ENCODE data around the gene GJD3.
"Not testable (repeated sequence)": the region's sequence is repeated elsewhere in the genome, so short reads cannot be mapped to it uniquely, and the experiment has no call there.

Gene GJD3

DNA sequence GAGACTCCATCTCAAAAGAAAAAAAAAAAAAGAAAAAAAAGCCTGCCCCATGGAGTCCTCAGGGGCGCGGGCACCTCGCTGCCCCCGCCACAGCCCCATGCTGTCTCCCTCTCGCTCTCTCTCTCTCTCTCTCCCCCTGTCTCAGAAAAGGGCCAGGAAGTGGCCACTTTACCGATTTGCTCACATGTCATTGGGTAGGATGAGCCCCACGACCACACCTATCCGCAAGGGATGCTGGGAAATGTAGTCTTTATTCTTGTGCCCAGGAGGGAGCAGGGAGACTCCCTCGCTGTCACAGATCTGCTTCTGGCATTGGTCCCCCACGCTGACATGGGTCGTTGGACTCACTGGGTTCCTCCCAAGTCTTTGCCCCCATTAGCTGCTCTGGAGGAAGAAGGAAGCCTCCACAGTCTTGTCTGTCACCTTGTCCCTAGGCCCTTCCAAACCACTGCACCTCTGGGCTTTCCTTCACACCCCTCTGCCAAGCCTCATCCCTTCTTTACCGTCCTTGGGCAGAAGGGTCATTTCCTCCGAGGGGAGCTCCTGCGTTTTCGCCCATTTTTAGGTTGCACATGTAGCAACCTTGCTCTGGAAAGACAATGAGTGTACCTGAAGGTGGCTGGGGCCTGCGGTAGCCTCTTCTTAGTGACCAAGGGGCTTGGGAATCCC is 6.9 kb upstream of the GJD3 start:
- H3K4me3 ChIP-seq (ENCODE audit: low read depth in 1 of 2, low read length in 2 of 2), result no peak overlapping the region
- no peak overlapping the region for H3K9ac ChIP-seq (ENCODE audit: low read depth in 1 of 2, low read length in 2 of 2)
- H3K27ac ChIP-seq (ENCODE audit: low read depth, low read length), result no peak overlapping the region
- no peaks in the 10 kb centered on the region for H3K27me3 ChIP-seq (ENCODE audit: control insufficient read depth in 1 of 2, insufficient read depth in 2 of 2, low read length in 2 of 2)
- no peaks in the 10 kb centered on the region for H3K9me3 ChIP-seq (ENCODE audit: control insufficient read depth in 1 of 2, low read length in 2 of 2)
- no peaks in the 10 kb centered on the region for H3K4me1 ChIP-seq (ENCODE audit: control insufficient read depth in 1 of 2, insufficient read depth in 2 of 2, low read length in 2 of 2)
- no peaks in the 10 kb centered on the region for H3K36me3 ChIP-seq (ENCODE audit: control insufficient read depth in 1 of 2, insufficient read depth in 2 of 2, low read length in 2 of 2)

DNA sequence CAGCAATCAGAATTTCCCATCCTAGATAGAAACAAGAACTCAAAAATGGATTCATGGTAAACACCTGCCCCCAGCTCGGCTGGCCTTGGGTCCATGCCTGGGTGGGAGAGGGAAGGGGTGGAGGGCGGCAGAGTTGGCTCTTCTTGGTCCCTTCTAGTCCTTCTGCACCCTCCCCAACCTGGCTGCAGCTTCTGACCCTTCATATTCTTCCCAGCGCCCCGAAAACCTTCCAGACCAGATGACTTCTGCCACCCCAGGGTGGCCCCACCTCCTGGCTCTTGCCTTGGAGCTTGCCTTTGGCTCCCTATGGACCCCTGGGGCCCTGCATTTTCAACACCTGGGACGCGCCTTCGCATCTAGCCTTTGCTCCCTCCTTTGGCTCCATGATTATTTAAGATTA is 5.4 kb upstream of the GJD3 start:
- Histone ChIP-seq H3K27ac (ENCODE audit: low read depth, low read length) (no peak overlapping the region), H3K9me3 (ENCODE audit: control insufficient read depth in 1 of 2, low read length in 2 of 2) (no peaks in the 10 kb centered on the region), H3K4me3 (ENCODE audit: low read depth in 1 of 2, low read length in 2 of 2) (no peak overlapping the region), H3K9ac (ENCODE audit: low read depth in 1 of 2, low read length in 2 of 2) (no peak overlapping the region), H3K27me3 (ENCODE audit: control insufficient read depth in 1 of 2, insufficient read depth in 2 of 2, low read length in 2 of 2) (no peaks in the 10 kb centered on the region), H3K4me1 (ENCODE audit: control insufficient read depth in 1 of 2, insufficient read depth in 2 of 2, low read length in 2 of 2) (no peaks in the 10 kb centered on the region), H3K36me3 (ENCODE audit: control insufficient read depth in 1 of 2, insufficient read depth in 2 of 2, low read length in 2 of 2) (no peaks in the 10 kb centered on the region)

DNA sequence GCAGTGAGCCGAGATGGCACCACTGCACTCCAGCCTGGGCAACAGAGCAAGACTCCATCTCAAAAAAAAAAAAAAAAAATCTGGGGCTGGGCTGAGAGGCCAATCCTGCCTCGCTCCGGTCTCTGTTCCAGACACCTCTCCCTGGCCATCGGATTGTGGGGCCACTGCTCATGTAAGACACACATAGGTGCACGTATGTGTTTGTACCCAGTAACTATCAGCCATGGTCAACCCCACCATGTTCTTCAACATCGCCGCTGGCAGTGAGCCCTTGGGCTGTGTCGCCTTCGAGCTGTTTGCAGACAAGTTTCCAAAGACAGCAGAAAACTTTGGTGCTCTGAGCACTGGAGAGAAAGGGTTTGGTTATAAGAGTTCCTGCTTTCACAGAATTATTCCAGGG is 3.2 kb upstream of the GJD3 start:
- H3K9ac ChIP-seq (ENCODE audit: low read depth in 1 of 2, low read length in 2 of 2); H3K27me3 ChIP-seq (ENCODE audit: control insufficient read depth in 1 of 2, insufficient read depth in 2 of 2, low read length in 2 of 2); H3K9me3 ChIP-seq (ENCODE audit: control insufficient read depth in 1 of 2, low read length in 2 of 2); H3K36me3 ChIP-seq (ENCODE audit: control insufficient read depth in 1 of 2, insufficient read depth in 2 of 2, low read length in 2 of 2); H3K27ac ChIP-seq (ENCODE audit: low read depth, low read length); H3K4me3 ChIP-seq (ENCODE audit: low read depth in 1 of 2, low read length in 2 of 2); H3K4me1 ChIP-seq (ENCODE audit: control insufficient read depth in 1 of 2, insufficient read depth in 2 of 2, low read length in 2 of 2): not testable (repeated sequence)

DNA sequence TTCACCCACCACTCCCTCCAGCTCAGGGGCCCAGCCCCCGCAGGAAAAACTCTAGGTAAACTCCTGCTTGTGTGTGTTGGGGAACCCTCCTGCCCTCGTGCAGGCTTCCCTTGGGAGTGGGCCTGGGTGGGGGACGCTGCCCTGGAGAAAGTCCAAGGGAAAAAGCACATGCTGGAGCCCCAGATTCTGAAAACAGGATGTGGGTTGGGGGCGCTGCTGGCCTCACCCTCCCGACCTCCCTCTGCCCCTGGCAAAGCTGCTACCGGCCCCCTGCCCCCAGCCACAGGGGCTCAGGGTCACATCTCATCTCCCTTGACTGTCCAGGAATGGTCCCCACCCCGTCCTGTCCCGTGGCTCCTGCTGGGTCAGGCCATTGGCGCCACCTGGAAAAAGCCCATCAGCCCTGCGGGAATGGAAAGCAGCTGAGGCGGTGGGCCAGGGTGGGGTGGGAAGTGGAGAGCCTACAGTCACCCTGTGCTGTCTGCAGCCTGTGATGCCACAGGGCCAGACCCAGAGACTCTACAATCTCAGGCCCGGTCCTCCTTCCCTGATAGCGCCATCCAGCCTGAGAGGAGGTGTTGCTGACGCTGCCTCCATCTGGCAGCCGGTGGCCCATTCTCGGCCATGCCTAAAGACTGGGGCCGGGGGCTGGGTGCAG is 2.5 kb upstream of the GJD3 start:
- no peaks in the 10 kb centered on the region for H3K27me3 ChIP-seq (ENCODE audit: control insufficient read depth in 1 of 2, insufficient read depth in 2 of 2, low read length in 2 of 2)
- no peak overlapping the region for H3K9ac ChIP-seq (ENCODE audit: low read depth in 1 of 2, low read length in 2 of 2)
- peaks cover 12 to 14% of the 10 kb centered on the region in 2 donors for H3K4me1 ChIP-seq (ENCODE audit: control insufficient read depth in 1 of 2, insufficient read depth in 2 of 2, low read length in 2 of 2)
- H3K4me3 ChIP-seq (ENCODE audit: low read depth in 1 of 2, low read length in 2 of 2), result no peak overlapping the region
- no peaks in the 10 kb centered on the region for H3K9me3 ChIP-seq (ENCODE audit: control insufficient read depth in 1 of 2, low read length in 2 of 2)
- peaks cover 0 to 2% of the 10 kb centered on the region in 2 donors for H3K36me3 ChIP-seq (ENCODE audit: control insufficient read depth in 1 of 2, insufficient read depth in 2 of 2, low read length in 2 of 2)
- H3K27ac ChIP-seq (ENCODE audit: low read depth, low read length), result no peak overlapping the region

DNA sequence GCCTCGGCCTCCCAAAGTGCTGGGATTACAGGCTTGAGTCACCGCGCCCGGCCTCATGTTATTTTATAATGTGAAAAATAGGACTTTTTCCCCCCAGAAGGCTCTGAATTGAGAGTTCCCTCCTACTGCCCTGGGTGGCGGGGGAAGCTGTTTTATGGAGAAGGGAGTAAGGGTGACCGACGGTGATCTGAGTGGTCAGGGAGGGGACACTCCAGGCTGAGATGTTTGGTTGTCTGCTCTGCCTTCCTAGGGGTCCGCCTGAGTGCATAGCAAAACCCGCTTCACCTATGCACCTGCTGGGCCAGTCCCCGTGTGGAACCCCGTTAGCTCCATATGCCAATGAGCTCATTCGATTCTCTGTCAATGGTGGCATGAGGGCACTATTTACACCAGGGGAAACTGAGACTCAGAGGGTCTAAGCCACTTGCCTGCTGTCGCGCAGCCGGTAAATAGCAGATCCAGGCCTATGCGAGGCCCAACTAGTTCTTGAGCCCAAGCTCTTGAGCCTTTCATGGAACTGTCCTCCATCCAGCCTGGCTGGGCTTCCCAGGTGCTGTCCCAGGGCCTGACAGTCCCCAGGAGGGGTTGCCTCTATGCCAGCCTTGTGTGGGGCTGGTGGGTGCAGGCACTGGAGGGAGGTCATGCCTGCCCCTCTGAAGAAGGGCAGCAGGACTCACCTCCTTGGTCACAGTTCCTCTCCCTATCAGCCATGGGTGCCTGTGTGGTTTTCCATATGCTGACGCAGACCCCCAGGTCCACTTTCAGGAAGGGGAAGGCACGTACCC is 1.7 kb upstream of the GJD3 start:
- Histone ChIP-seq H3K36me3 (ENCODE audit: control insufficient read depth in 1 of 2, insufficient read depth in 2 of 2, low read length in 2 of 2) (peaks cover 0 to 2% of the 10 kb centered on the region in 2 donors), H3K9ac (ENCODE audit: low read depth in 1 of 2, low read length in 2 of 2) (no peak overlapping the region), H3K27ac (ENCODE audit: low read depth, low read length) (no peak overlapping the region), H3K4me3 (ENCODE audit: low read depth in 1 of 2, low read length in 2 of 2) (no peak overlapping the region), H3K4me1 (ENCODE audit: control insufficient read depth in 1 of 2, insufficient read depth in 2 of 2, low read length in 2 of 2) (peaks cover 12 to 14% of the 10 kb centered on the region in 2 donors), H3K9me3 (ENCODE audit: control insufficient read depth in 1 of 2, low read length in 2 of 2) (no peaks in the 10 kb centered on the region), H3K27me3 (ENCODE audit: control insufficient read depth in 1 of 2, insufficient read depth in 2 of 2, low read length in 2 of 2) (no peaks in the 10 kb centered on the region)

DNA sequence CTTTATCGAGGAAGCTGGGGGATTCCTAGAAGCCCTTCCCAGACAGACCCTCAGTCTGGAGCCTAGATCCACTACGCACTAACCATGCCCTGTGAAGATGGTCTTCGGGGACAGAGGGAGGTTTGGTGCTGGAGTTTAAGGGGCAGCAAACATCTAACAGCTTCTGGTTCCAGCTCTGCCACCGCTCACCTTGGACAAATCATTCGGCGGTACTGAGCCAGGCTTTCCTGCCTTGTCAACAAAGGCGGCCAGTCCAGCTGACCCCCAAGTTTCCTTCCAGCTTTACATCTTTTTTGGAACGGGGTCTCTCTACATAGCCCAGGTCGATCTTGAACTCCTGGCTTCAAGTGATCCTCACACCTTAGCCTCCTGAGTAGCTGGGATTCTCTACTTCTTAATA is 369 bp upstream of the GJD3 start:
- no peaks in the 10 kb centered on the region for H3K9me3 ChIP-seq (ENCODE audit: control insufficient read depth in 1 of 2, low read length in 2 of 2)
- H3K27ac ChIP-seq (ENCODE audit: low read depth, low read length), result no peak overlapping the region
- no peaks in the 10 kb centered on the region for H3K27me3 ChIP-seq (ENCODE audit: control insufficient read depth in 1 of 2, insufficient read depth in 2 of 2, low read length in 2 of 2)
- no peak overlapping the region for H3K4me3 ChIP-seq (ENCODE audit: low read depth in 1 of 2, low read length in 2 of 2)
- no peak overlapping the region for H3K9ac ChIP-seq (ENCODE audit: low read depth in 1 of 2, low read length in 2 of 2)
- peaks cover 12 to 14% of the 10 kb centered on the region in 2 donors for H3K4me1 ChIP-seq (ENCODE audit: control insufficient read depth in 1 of 2, insufficient read depth in 2 of 2, low read length in 2 of 2)
- H3K36me3 ChIP-seq (ENCODE audit: control insufficient read depth in 1 of 2, insufficient read depth in 2 of 2, low read length in 2 of 2), result peaks cover 0 to 2% of the 10 kb centered on the region in 2 donors

DNA sequence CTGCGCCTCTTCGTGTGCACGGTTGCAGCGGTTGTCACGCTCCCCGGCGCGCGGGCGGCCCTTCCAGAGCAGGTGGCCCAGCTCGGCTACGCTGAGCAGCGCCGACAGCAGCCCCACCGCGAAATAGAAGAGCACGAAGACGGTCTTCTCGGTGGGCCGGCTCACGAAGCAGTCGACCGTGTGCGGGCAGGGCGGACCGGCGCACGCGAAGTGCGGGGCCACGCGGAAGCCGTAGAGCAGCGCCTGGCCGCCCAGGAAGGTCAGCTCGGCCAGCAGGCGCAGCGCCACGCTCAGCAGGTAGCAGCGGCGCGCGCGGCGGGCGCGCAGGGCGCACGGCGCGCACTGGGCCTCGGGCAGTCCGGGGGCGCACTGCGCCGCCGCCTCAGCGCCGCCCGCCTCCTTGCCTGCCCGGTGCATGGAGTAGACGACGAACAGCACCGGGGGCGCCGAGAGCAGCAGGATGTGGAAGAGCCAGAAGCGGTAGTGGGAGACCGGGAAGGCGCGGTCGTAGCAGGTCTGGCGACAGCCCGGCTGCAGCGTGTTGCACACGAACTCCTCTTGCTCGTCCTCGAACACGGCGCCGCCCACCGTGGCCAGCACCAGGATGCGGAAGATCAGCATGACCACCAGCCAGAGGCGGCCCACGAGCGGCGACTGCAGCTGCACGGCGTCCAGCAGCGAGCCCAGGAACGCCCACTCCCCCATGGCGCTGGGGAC is 1.3 kb downstream of the GJD3 start:
- no peaks in the 10 kb centered on the region for H3K27me3 ChIP-seq (ENCODE audit: control insufficient read depth in 1 of 2, insufficient read depth in 2 of 2, low read length in 2 of 2)
- H3K27ac ChIP-seq (ENCODE audit: low read depth, low read length), result no peak overlapping the region
- H3K9me3 ChIP-seq (ENCODE audit: control insufficient read depth in 1 of 2, low read length in 2 of 2), result no peaks in the 10 kb centered on the region

DNA sequence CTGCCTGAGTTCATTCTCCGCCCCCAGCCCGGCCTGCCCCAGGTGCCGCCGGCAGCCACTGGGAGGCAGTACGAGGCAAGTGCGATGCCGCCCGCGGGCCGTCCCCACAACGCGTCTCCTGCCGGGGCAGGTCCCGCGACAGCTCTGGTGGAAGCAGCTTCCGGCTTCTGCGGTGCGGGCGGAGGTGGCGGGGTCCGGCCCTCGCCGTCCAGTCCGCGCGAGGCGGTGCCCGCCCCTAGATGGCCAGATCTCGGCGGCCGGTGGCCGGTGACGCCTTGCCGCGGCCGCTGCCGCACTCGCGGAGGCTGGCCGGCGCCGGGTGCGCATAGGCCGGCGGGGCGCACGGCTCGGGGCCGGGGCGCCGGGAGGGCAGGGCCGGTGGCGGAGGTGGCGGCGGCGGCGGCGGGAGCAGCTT is 1.8 kb downstream of the GJD3 start:
- no peaks in the 10 kb centered on the region for H3K9me3 ChIP-seq (ENCODE audit: control insufficient read depth in 1 of 2, low read length in 2 of 2)
- H3K4me3 ChIP-seq (ENCODE audit: low read depth in 1 of 2, low read length in 2 of 2), result peak overlapping the region; percentile 48 to 62
- no peak overlapping the region for H3K9ac ChIP-seq (ENCODE audit: low read depth in 1 of 2, low read length in 2 of 2)
- no peaks in the 10 kb centered on the region for H3K27me3 ChIP-seq (ENCODE audit: control insufficient read depth in 1 of 2, insufficient read depth in 2 of 2, low read length in 2 of 2)
- H3K27ac ChIP-seq (ENCODE audit: low read depth, low read length), result no peak overlapping the region
- H3K36me3 ChIP-seq (ENCODE audit: control insufficient read depth in 1 of 2, insufficient read depth in 2 of 2, low read length in 2 of 2), result peaks cover 0 to 2% of the 10 kb centered on the region in 2 donors
- peaks cover 12 to 14% of the 10 kb centered on the region in 2 donors for H3K4me1 ChIP-seq (ENCODE audit: control insufficient read depth in 1 of 2, insufficient read depth in 2 of 2, low read length in 2 of 2)

More for the DNA sequence above, 1.3 kb downstream of the GJD3 start:
- Histone ChIP-seq H3K9ac (ENCODE audit: low read depth in 1 of 2, low read length in 2 of 2) (peak overlapping the region in 1 of 2 donors; percentile 43), H3K4me1 (ENCODE audit: control insufficient read depth in 1 of 2, insufficient read depth in 2 of 2, low read length in 2 of 2) (peaks cover 12 to 14% of the 10 kb centered on the region in 2 donors), H3K4me3 (ENCODE audit: low read depth in 1 of 2, low read length in 2 of 2) (peak overlapping the region; percentile 48 to 62), H3K36me3 (ENCODE audit: control insufficient read depth in 1 of 2, insufficient read depth in 2 of 2, low read length in 2 of 2) (peaks cover 0 to 2% of the 10 kb centered on the region in 2 donors)

DNA sequence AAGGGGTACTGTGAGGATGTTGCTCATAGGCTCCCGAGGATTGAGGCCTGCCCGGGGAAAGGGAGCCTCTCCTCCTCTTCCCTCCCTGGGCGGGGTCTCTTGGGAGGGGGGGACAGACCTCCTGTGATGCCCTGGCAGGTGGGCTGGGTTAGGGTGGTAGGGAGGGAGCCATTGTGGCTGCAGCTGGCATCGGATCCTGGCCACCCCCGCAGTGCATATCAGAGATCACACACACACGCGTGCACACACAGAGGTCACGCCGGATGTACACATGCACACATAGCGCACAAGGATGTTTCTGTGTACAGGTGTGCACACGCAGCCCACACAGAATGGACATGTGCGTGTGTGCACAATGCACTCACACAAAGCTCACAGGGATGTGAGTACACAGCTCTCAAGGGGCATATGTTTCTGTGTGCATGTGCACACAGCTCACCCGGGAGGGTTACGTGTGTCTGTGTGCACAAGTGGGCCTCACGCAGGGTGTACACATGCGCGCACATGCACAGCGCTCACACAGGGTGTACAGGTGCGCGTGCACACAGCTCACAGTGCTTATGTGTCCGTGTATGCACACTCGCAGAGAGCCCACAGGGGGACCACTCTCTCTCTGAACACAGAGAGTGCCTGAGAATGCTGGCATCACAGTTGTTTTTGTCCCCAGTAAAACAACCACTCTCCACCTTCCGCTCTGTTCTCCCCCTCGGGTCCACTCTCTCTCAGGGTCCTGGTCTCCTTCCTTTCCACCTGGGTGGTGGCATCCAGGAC is 2.4 kb downstream of the GJD3 start:
- Histone ChIP-seq H3K4me1 (ENCODE audit: control insufficient read depth in 1 of 2, insufficient read depth in 2 of 2, low read length in 2 of 2) (peaks cover 12 to 14% of the 10 kb centered on the region in 2 donors), H3K9me3 (ENCODE audit: control insufficient read depth in 1 of 2, low read length in 2 of 2) (no peaks in the 10 kb centered on the region), H3K27me3 (ENCODE audit: control insufficient read depth in 1 of 2, insufficient read depth in 2 of 2, low read length in 2 of 2) (no peaks in the 10 kb centered on the region), H3K4me3 (ENCODE audit: low read depth in 1 of 2, low read length in 2 of 2) (peak overlapping the region; percentile 40 to 62), H3K36me3 (ENCODE audit: control insufficient read depth in 1 of 2, insufficient read depth in 2 of 2, low read length in 2 of 2) (peaks cover 0 to 2% of the 10 kb centered on the region in 2 donors), H3K9ac (ENCODE audit: low read depth in 1 of 2, low read length in 2 of 2) (no peak overlapping the region), H3K27ac (ENCODE audit: low read depth, low read length) (no peak overlapping the region)
